Esophagus muscularis mucosa (tissue), 4 donors: Measurements from ENCODE around the gene NCK1. TPM values are rescaled to one million over a fixed set of nuclear protein-coding genes. Genes with fewer than 3 reads are reported as not detected.

ENCODE experiments used
- DNase-seq: peaks from one replicate; pipeline ENCODE4 v3.0.0-alpha.2; 2017; ENCODE audit errors: extremely low spot score
- H3K27ac ChIP-seq, 4 donors: fragments of 200-600 bp; sonication (generic); replicated peaks in 1 of 4; 1 replicate in 3 of 4; 2 replicates in 1 of 4; pipeline ENCODE4 v1.5.1; 2016 to 2019; ENCODE audit warnings: mild to moderate bottlenecking in 1 of 4
- H3K27me3 ChIP-seq, 4 donors: fragments of 200-600 bp; sonication (generic); one replicate each; pipeline versions ENCODE4 v1.5.1 to v1.6.0; 2016 to 2019
- H3K36me3 ChIP-seq, 4 donors: fragments of 200-600 bp; sonication (generic); one replicate each; pipeline ENCODE4 v1.5.1; 2016 to 2019
- H3K4me1 ChIP-seq, 4 donors: fragments of 200-600 bp; sonication (generic); one replicate each; pipeline ENCODE4 v1.5.1; 2016 to 2019
- H3K4me3 ChIP-seq, 4 donors: fragments of 200-600 bp; sonication (generic); 1 replicate in 2 of 4; 2 replicates in 2 of 4; pipeline ENCODE4 v1.5.1; 2016 to 2019; ENCODE audit warnings: mild to moderate bottlenecking in 4 of 4, moderate library complexity in 1 of 4
- H3K9me3 ChIP-seq, 4 donors: fragments of 200-600 bp; sonication (generic); 1 replicate in 3 of 4; 2 replicates in 1 of 4; pipeline ENCODE4 v1.5.1; 2016 to 2019
- EP300 ChIP-seq: sonication (generic); formaldehyde crosslinking; IDR thresholded peaks from one replicate; pipeline ENCODE4 v1.6.1; 2017; ENCODE audit warnings: antibody characterized with exemption
- POLR2A ChIP-seq: fragments of 450-650 bp; IDR thresholded peaks from one replicate; pipeline ENCODE4 v1.6.1; 2017; ENCODE audit warnings: antibody characterized with exemption, moderate library complexity, mild to moderate bottlenecking, low read depth
- POLR2AphosphoS5 ChIP-seq, 2 donors: sonication (generic); formaldehyde crosslinking; IDR thresholded peaks; one replicate each; pipeline ENCODE4 v1.6.1; 2017; ENCODE audit warnings: antibody characterized with exemption in 2 of 2
- WGBS: methylation state at CpG from one replicate; pipeline ENCODE4 v1.1.5; 2018; 5-methylcytosine and 5-hydroxymethylcytosine counted together
- intact Hi-C: fragments of 100-400 bp; cut with DNase I; formaldehyde crosslinking; loops from one replicate; pipeline ENCODE4 v1.15.1; 2023
- total RNA-seq, 4 donors: library from RNA; depleted of rRNA; stranded (reverse); fragments of >200 nt; gene quantifications; one replicate each; pipeline versions ENCODE4 v1.1.0 to v1.2.1, GENCODE V29; 2016
- TF ChIP-seq, protein P1 (sequence below), 3 experiments: fragments of 200-600 bp in 2 of 3; fragments of 450-650 bp in 1 of 3; sonication (generic) in 2 of 3; IDR thresholded peaks; one replicate each; pipeline ENCODE4 v1.5.1; 2017 to 2019; ENCODE audit warnings: antibody characterized with exemption in 3 of 3, mild to moderate bottlenecking in 2 of 3, moderate library complexity in 1 of 3

The NCK1 gene
- total RNA-seq, 4 donors from 2014 or later = 28.9 to 54.0 (median 37.0) TPM

DNA sequence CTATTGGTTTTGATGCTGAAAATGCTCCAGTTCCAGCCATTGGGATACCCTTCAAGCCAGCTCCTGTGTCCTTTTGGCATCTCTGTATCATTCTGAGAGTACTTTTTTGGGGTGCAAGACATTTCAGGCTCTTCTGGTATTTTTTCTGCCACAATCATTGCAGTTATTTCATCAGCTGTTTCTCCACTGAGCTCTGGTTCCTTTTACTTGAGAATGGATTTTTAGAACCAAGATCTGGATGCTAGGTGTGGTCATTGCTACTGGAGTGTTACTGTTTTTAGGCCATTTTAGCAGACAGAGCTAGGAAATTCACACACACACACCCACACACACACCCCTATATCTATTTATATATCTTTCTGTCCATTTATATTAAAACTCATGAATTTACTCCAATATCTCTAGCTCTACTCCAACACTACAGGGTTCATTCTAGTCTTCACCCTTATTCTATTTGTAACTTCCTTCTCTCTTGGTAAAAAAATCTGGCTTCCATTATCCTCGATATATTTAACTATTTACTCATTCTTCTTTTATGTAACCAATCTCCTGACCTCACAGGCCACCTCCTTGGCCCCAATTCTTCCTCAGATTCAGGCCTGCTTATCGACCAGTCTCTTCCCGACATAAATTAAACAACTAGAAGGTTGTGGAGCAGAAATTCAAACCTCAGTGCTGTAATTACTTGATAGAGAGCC lies 26.0 kb upstream of the NCK1 start:
- Histone ChIP-seq H3K4me1 (peaks cover 24 to 63% (median 53%) of the 10 kb centered on the region in 4 donors), H3K9me3 (no peaks in the 10 kb centered on the region), H3K27ac (peak overlapping the region; percentile 14 to 65 (median 48)), H3K27me3 (no peaks in the 10 kb centered on the region), H3K36me3 (peaks cover 0 to 3% (median 0%) of the 10 kb centered on the region in 4 donors), H3K4me3 (no peak overlapping the region)
- no peak for TF ChIP-seq POLR2AphosphoS5 (IDR thresholded peaks at IDR 0.05)
- TF ChIP-seq EP300 = no peak
- no peak for TF ChIP-seq POLR2A
- TF ChIP-seq, protein P1, sequence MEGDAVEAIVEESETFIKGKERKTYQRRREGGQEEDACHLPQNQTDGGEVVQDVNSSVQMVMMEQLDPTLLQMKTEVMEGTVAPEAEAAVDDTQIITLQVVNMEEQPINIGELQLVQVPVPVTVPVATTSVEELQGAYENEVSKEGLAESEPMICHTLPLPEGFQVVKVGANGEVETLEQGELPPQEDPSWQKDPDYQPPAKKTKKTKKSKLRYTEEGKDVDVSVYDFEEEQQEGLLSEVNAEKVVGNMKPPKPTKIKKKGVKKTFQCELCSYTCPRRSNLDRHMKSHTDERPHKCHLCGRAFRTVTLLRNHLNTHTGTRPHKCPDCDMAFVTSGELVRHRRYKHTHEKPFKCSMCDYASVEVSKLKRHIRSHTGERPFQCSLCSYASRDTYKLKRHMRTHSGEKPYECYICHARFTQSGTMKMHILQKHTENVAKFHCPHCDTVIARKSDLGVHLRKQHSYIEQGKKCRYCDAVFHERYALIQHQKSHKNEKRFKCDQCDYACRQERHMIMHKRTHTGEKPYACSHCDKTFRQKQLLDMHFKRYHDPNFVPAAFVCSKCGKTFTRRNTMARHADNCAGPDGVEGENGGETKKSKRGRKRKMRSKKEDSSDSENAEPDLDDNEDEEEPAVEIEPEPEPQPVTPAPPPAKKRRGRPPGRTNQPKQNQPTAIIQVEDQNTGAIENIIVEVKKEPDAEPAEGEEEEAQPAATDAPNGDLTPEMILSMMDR (IDR thresholded peaks at IDR 0.05) = no peak
- 30% methylated on average over 2 of the region's 3 CpGs for WGBS
- no peak for DNase-seq
- intact Hi-C loops = no loop called here

DNA sequence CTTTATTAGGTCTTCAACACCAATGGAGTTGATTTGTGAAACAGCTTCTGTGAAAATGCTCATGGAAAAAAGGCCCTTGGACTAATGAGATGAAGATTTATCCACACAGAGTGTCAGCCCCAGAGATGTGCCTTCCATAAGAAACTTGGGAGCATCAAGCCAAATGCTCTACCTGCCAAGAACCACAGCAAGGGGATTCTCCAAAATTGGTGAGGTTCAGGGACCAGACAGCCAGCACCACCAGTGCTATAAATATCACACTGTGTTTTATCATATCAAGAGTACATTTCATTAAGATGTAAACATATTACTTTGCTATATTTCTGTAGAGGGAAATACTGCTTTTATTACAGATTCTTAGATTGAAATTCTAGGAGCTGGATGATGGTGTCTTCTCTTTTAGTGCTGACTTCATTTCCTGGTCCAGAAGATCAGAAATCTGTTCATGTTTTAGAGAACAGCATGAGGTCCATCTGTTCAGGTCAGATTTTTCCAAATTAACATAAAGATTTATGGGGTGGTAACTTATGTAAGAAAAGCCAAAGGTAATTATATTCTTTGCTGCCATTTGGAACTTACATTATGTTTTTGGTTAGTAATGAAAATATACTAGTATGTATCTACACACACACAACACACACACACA lies 25.4 kb upstream of the NCK1 start:
- Histone ChIP-seq H3K27ac (peak overlapping the region; percentile 14 to 65 (median 48)), H3K4me1 (peaks cover 24 to 58% (median 51%) of the 10 kb centered on the region in 4 donors), H3K4me3 (no peak overlapping the region), H3K36me3 (peaks cover 0 to 3% (median 0%) of the 10 kb centered on the region in 4 donors), H3K9me3 (no peaks in the 10 kb centered on the region), H3K27me3 (no peaks in the 10 kb centered on the region)
- no peak for DNase-seq
- intact Hi-C loops = no loop called here
- peak in 1 of 2 donors; percentile 7 for TF ChIP-seq POLR2AphosphoS5 (IDR thresholded peaks at IDR 0.05)
- TF ChIP-seq, protein P1 (IDR thresholded peaks at IDR 0.05) = no peak

DNA sequence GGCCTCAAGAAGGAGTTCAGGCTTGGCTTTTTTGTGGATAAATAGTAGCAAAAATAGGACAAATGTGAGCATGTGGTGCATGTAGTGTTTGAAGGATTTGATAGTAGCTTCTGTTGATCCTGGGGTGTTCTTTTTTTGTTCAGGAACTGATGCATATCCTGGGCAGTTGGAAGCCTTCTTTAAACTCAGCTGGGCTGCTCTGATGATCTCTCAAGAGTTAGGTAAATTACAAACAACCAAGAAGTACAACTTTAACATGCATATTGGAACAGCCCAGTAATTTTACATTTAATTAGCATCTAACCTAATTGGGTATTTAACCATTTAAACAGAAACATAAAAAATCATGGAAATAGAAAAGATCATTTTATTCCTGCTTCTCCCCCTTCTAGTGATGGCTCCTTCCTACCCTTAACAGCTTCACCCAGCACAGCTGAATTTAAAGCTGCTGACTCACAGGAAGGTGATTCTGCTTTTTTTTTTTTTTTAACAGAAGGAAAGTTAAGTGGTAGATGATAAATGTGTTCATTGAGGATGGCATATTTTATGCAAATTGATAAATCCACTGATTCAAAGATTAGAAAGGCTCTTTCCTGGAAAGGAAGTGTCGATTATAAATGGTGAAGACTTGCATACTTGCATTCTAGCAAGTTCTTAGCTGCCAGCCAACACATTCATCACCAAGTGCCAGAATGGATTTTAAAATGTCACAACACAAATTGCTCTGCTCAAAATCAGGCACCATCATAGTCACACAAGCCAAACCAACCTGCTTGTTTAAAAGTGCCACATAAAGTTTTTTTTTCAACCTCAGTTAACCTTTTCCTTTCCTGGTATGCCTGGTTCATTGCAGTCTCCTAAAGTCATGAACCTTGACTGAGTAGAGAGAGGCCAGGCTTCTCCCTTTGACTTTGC lies 23.1 kb upstream of the NCK1 start:
- TF ChIP-seq, protein P1 (IDR thresholded peaks at IDR 0.05) = no peak
- TF ChIP-seq POLR2AphosphoS5 (IDR thresholded peaks at IDR 0.05) = peak in 1 of 2 donors; percentile 13
- intact Hi-C loops = no loop called here
- peaks cover 0 to 8% (median 0%) of the 10 kb centered on the region in 4 donors for H3K36me3 ChIP-seq
- H3K4me1 ChIP-seq = peaks cover 24 to 56% (median 51%) of the 10 kb centered on the region in 4 donors
- H3K27ac ChIP-seq = peak overlapping the region; percentile 35 to 56 (median 41)
- 19% methylated on average over 1 of the region's 1 CpG for WGBS
- no peak overlapping the region for H3K4me3 ChIP-seq
- H3K27me3 ChIP-seq = no peaks in the 10 kb centered on the region
- no peaks in the 10 kb centered on the region for H3K9me3 ChIP-seq
- no peak for DNase-seq

DNA sequence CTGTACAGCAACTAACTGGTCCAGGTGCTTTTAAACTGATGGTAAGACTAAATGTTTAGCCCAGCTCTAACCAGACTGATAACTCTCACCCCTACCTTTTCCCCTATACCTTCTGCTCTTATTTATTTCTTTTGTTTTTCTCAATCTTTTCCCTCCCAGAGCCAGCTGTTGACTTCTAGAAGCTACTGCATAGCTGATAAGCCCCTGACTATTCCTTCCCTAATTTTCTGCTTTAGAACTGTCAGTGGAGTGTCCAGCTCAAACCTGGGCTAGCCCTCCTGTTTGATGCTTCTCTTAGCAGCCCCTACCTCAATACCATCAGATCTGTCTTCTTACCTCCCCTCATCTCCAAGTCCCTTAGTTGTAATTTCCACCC lies 22.5 kb upstream of the NCK1 start:
- Histone ChIP-seq H3K27me3 (no peaks in the 10 kb centered on the region), H3K27ac (peak overlapping the region; percentile 35 to 56 (median 41)), H3K4me3 (no peak overlapping the region), H3K9me3 (no peaks in the 10 kb centered on the region), H3K4me1 (peaks cover 24 to 55% (median 51%) of the 10 kb centered on the region in 4 donors), H3K36me3 (peaks cover 0 to 11% (median 0%) of the 10 kb centered on the region in 4 donors)
- no peak for TF ChIP-seq EP300
- TF ChIP-seq, protein P1 (IDR thresholded peaks at IDR 0.05) = no peak
- intact Hi-C loops = no loop called here
- DNase-seq = no peak
